ENCODE results near the gene OVOL3. TPM values are rescaled to one million over a fixed set of nuclear protein-coding genes. Genes with fewer than 3 reads are reported as not detected.

Gene OVOL3
- total RNA-seq, 4 donors from 2014 or later = not detected

DNA sequence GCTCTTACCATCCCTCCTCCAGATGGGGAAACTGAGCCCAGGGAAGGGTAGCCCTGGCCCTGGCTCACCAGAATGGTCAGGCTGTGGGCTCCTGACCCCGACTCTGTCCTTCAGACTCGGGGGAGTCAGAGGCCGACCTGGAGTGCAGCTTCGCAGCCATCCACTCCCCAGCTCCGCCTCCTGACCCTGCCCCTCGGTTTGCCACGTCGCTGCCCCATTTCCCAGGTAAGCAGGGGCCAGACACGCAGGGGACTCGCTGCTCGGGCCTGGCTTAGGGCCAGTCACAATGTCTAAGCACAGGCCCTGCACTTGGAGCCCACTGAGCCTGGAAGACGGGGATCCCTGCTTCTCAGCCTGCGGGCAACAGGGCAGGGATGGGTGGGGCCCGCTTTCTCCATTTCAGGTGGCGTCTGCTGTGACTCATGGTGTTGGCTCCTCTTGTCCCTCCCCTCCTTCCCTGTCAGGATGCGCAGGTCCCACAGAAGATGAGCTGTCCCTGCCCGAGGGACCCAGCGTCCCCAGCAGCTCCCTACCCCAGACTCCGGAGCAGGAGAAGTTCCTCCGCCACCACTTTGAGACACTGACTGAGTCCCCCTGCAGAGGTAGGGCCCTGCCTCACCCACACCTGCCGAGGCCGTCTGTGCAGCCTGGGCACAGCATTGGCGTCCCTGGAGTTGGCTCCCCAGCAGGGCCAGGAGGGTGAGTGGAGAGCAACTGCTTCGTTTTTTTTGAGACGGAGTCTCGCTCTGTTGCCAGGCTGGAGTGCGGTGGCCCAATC is 9.2 kb upstream of the OVOL3 start:
- H3K9me3 ChIP-seq = no peaks in the 10 kb centered on the region
- 91 to 100% methylated on average over 2 to 27 of the region's 27 CpGs for WGBS, 2 donors (ENCODE audit: low coverage in 1 of 2)
- in situ Hi-C loops (cut with MboI; ENCODE audit: low pct_ligation_motif_present in 1 of 4, low pct_unique_long_range_greater_than_20kb in 1 of 4, low sequenced_read_pairs in 3 of 4) = no loop called here

DNA sequence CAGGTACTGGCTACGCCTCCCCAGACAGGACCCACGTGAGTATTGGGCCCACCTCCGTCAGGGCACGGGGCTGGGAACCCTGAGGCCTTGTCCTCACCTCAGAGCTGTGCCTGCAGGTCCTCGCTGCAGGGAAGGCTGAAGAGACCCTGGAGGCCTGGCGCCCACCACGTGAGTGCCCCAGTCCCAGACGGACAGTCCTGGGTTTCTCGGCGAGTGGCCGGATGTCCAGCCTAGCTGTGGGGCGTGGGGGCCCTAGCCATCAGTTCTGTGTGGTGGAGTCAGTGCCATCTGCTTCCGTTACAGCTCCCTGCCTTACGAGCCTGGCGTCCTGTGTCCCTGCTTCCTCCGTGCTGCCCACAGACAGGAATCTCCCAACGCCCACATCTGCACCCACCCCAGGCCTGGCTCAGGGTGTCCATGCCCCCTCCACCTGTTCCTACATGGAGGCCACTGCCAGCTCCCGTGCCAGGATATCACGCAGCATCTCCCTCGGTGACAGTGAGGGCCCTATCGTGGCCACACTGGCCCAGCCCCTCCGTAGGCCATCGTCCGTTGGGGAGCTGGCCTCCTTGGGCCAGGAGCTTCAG is 7.8 kb upstream of the OVOL3 start:
- Histone ChIP-seq H3K27me3 (no peaks in the 10 kb centered on the region), H3K4me3 (no peak overlapping the region), H3K27ac (no peak overlapping the region), H3K9me3 (no peaks in the 10 kb centered on the region), H3K4me1 (no peaks in the 10 kb centered on the region), H3K36me3 (no peaks in the 10 kb centered on the region)
- WGBS, 2 donors (ENCODE audit: low coverage in 1 of 2) = 95% methylated on average over 23 of the region's 24 CpGs; no CpG with 5 or more reads in 1 of the 2 donors
- intact Hi-C loops (cut with DNase I; ENCODE audit: low total_unique reads) = no loop called here
- TF ChIP-seq POLR2AphosphoS5 (IDR thresholded peaks at IDR 0.05) (no peak), POLR2A (IDR thresholded peaks at IDR 0.05) (no peak), EP300 (IDR thresholded peaks at IDR 0.05; ENCODE audit: low read depth) (no peak)
- TF ChIP-seq, protein P1, sequence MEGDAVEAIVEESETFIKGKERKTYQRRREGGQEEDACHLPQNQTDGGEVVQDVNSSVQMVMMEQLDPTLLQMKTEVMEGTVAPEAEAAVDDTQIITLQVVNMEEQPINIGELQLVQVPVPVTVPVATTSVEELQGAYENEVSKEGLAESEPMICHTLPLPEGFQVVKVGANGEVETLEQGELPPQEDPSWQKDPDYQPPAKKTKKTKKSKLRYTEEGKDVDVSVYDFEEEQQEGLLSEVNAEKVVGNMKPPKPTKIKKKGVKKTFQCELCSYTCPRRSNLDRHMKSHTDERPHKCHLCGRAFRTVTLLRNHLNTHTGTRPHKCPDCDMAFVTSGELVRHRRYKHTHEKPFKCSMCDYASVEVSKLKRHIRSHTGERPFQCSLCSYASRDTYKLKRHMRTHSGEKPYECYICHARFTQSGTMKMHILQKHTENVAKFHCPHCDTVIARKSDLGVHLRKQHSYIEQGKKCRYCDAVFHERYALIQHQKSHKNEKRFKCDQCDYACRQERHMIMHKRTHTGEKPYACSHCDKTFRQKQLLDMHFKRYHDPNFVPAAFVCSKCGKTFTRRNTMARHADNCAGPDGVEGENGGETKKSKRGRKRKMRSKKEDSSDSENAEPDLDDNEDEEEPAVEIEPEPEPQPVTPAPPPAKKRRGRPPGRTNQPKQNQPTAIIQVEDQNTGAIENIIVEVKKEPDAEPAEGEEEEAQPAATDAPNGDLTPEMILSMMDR (IDR thresholded peaks at IDR 0.05) = no peak
- in situ Hi-C loops (cut with MboI; ENCODE audit: low pct_ligation_motif_present in 1 of 4, low pct_unique_long_range_greater_than_20kb in 1 of 4, low sequenced_read_pairs in 3 of 4) = no loop called here
- DNase-seq = no peak

More for the DNA sequence above, 9.2 kb upstream of the OVOL3 start:
- TF ChIP-seq, protein P1 (IDR thresholded peaks at IDR 0.05) = no peak
- no peak for TF ChIP-seq EP300 (IDR thresholded peaks at IDR 0.05; ENCODE audit: low read depth)
- TF ChIP-seq POLR2AphosphoS5 (IDR thresholded peaks at IDR 0.05) = no peak
- TF ChIP-seq POLR2A (IDR thresholded peaks at IDR 0.05) = no peak
- intact Hi-C loops (cut with DNase I; ENCODE audit: low total_unique reads) = no loop called here
- no peaks in the 10 kb centered on the region for H3K4me1 ChIP-seq
- no peaks in the 10 kb centered on the region for H3K36me3 ChIP-seq
- H3K4me3 ChIP-seq = no peak overlapping the region
- no peaks in the 10 kb centered on the region for H3K27me3 ChIP-seq
- H3K27ac ChIP-seq = no peak overlapping the region
- DNase-seq = no peak

DNA sequence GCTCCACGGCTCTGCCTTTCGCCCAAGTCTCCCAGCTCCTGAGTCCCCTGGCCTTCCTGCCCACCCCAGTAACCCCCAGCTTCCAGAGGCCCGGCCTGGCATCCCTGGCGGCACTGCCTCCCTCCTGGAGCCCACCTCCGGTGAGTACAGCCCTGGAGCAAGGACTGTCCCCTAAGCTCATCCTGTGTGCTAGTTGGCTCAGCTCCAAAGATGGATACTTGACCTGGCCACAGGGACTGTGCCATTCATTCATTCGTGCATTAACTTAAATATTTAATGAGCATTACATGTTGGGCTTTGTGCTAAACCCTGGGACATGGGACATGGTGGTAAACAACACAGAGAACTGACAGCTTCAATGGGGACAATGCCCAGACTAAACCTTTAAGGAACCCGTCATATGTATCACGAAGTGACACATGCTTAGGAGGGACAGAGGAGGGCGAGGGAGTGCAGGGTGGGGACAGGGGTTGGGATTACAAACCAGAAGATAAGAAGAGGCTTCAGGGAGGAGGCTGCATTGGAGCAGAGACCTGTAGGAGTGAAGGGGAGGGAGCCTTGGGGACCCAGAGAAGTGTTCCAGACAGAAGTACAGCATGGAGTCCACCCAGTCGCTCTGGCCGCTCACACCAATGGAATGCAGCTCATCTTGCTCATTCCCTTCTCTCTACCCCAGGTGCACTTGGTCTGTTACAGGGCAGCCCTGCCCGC is 6.9 kb upstream of the OVOL3 start:
- in situ Hi-C loops (cut with MboI; ENCODE audit: low pct_ligation_motif_present in 1 of 4, low pct_unique_long_range_greater_than_20kb in 1 of 4, low sequenced_read_pairs in 3 of 4) = no loop called here
- no peak for TF ChIP-seq POLR2A (IDR thresholded peaks at IDR 0.05)
- TF ChIP-seq, protein P1 (IDR thresholded peaks at IDR 0.05) = no peak
- TF ChIP-seq EP300 (IDR thresholded peaks at IDR 0.05; ENCODE audit: low read depth) = no peak
- TF ChIP-seq POLR2AphosphoS5 (IDR thresholded peaks at IDR 0.05) = no peak

DNA sequence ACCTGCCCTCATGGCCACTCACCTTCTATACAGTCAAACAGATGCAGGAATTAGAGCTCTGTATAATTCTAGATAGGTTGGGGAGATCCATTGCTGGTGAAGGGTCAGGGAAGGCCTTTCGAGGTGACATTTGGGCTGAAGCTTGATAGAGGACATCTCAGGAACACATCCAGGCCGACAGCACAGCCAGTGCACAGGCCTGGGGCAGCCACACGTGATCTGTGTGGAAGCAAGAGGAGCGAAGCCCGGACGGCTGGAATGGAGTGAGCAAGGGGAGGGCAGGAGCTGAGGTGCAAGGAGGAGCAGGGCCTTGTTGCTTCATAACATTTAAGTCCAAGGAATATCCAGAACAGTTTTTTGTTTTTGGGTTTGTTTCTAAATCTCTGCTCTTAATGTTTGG is 4.5 kb upstream of the OVOL3 start:
- in situ Hi-C loops (cut with MboI; ENCODE audit: low pct_ligation_motif_present in 1 of 4, low pct_unique_long_range_greater_than_20kb in 1 of 4, low sequenced_read_pairs in 3 of 4) (no loop called here), intact Hi-C loops (cut with DNase I; ENCODE audit: low total_unique reads) (no loop called here)
- Histone ChIP-seq H3K27ac (no peak overlapping the region), H3K4me3 (no peak overlapping the region), H3K4me1 (no peaks in the 10 kb centered on the region), H3K9me3 (no peaks in the 10 kb centered on the region), H3K27me3 (no peaks in the 10 kb centered on the region), H3K36me3 (no peaks in the 10 kb centered on the region)
- no peak for TF ChIP-seq POLR2A (IDR thresholded peaks at IDR 0.05)
- DNase-seq = no peak
- WGBS, 2 donors (ENCODE audit: low coverage in 1 of 2) = 89 to 92% methylated on average over 2 to 6 of the region's 6 CpGs

More for the DNA sequence above, 6.9 kb upstream of the OVOL3 start:
- Histone ChIP-seq H3K27ac (no peak overlapping the region), H3K9me3 (no peaks in the 10 kb centered on the region), H3K4me3 (no peak overlapping the region), H3K4me1 (no peaks in the 10 kb centered on the region), H3K27me3 (no peaks in the 10 kb centered on the region), H3K36me3 (no peaks in the 10 kb centered on the region)
- DNase-seq = no peak
- WGBS, 2 donors (ENCODE audit: low coverage in 1 of 2) = 78 to 89% methylated on average over 3 to 12 of the region's 12 CpGs
- intact Hi-C loops (cut with DNase I; ENCODE audit: low total_unique reads) = no loop called here
